ENCODE measurements around the gene WDR82.

Gene WDR82

GRCh38 chr3:52230461-52230860 lies 48.0 kb downstream of the WDR82 start:
- H3K36me3 ChIP-seq (ENCODE audit: control insufficient read depth, insufficient read depth, low read length): no peaks in the 10 kb centered on the region
- H3K27ac ChIP-seq (ENCODE audit: insufficient read depth, low read depth, low read length, poor library complexity, severe bottlenecking): no peak overlapping the region
- 93 to 94% methylated on average over 6 of the region's 6 CpGs for WGBS, 2 experiments
- H3K4me1 ChIP-seq (ENCODE audit: control insufficient read depth, insufficient read depth, low read length): no peaks in the 10 kb centered on the region
- no peak overlapping the region for H3K4me3 ChIP-seq (ENCODE audit: insufficient read depth, low read depth, low read length)
- no peaks in the 10 kb centered on the region for H3K9me3 ChIP-seq (ENCODE audit: control insufficient read depth, low read length)
- H3K27me3 ChIP-seq (ENCODE audit: control insufficient read depth, insufficient read depth, low read length, poor library complexity, severe bottlenecking): no peaks in the 10 kb centered on the region

- no peak overlapping the region for H3K27ac ChIP-seq (ENCODE audit: insufficient read depth, low read depth, low read length, poor library complexity, severe bottlenecking)
- no peaks in the 10 kb centered on the region for H3K4me1 ChIP-seq (ENCODE audit: control insufficient read depth, insufficient read depth, low read length)
- no peak overlapping the region for H3K4me3 ChIP-seq (ENCODE audit: insufficient read depth, low read depth, low read length)
- no peaks in the 10 kb centered on the region for H3K27me3 ChIP-seq (ENCODE audit: control insufficient read depth, insufficient read depth, low read length, poor library complexity, severe bottlenecking)
- 93 to 94% methylated on average over 13 of the region's 13 CpGs for WGBS, 2 experiments
- no peaks in the 10 kb centered on the region for H3K36me3 ChIP-seq (ENCODE audit: control insufficient read depth, insufficient read depth, low read length)
- no peaks in the 10 kb centered on the region for H3K9me3 ChIP-seq (ENCODE audit: control insufficient read depth, low read length)
Measured at GRCh38 chr3:52229656-52230055, 48.8 kb downstream of the WDR82 start.

GRCh38 chr3:52228751-52229291 lies 49.6 kb downstream of the WDR82 start:
- 95% methylated on average over 21 of the region's 21 CpGs for WGBS, 2 experiments
- no peaks in the 10 kb centered on the region for H3K4me1 ChIP-seq (ENCODE audit: control insufficient read depth, insufficient read depth, low read length)
- H3K27ac ChIP-seq (ENCODE audit: insufficient read depth, low read depth, low read length, poor library complexity, severe bottlenecking): no peak overlapping the region
- H3K4me3 ChIP-seq (ENCODE audit: insufficient read depth, low read depth, low read length): no peak overlapping the region
- no peaks in the 10 kb centered on the region for H3K9me3 ChIP-seq (ENCODE audit: control insufficient read depth, low read length)
- H3K36me3 ChIP-seq (ENCODE audit: control insufficient read depth, insufficient read depth, low read length): no peaks in the 10 kb centered on the region
- H3K27me3 ChIP-seq (ENCODE audit: control insufficient read depth, insufficient read depth, low read length, poor library complexity, severe bottlenecking): no peaks in the 10 kb centered on the region

GRCh38 chr3:52228266-52228665 lies 50.2 kb downstream of the WDR82 start:
- Histone ChIP-seq H3K27ac (ENCODE audit: insufficient read depth, low read depth, low read length, poor library complexity, severe bottlenecking) (no peak overlapping the region), H3K4me1 (ENCODE audit: control insufficient read depth, insufficient read depth, low read length) (no peaks in the 10 kb centered on the region), H3K4me3 (ENCODE audit: insufficient read depth, low read depth, low read length) (no peak overlapping the region), H3K36me3 (ENCODE audit: control insufficient read depth, insufficient read depth, low read length) (no peaks in the 10 kb centered on the region), H3K9me3 (ENCODE audit: control insufficient read depth, low read length) (no peaks in the 10 kb centered on the region), H3K27me3 (ENCODE audit: control insufficient read depth, insufficient read depth, low read length, poor library complexity, severe bottlenecking) (no peaks in the 10 kb centered on the region)
- 86 to 88% methylated on average over 10 of the region's 10 CpGs for WGBS, 2 experiments

GRCh38 chr3:52227766-52228165 lies 50.7 kb downstream of the WDR82 start:
- Histone ChIP-seq H3K27ac (ENCODE audit: insufficient read depth, low read depth, low read length, poor library complexity, severe bottlenecking) (no peak overlapping the region), H3K36me3 (ENCODE audit: control insufficient read depth, insufficient read depth, low read length) (no peaks in the 10 kb centered on the region), H3K4me1 (ENCODE audit: control insufficient read depth, insufficient read depth, low read length) (no peaks in the 10 kb centered on the region), H3K4me3 (ENCODE audit: insufficient read depth, low read depth, low read length) (no peak overlapping the region), H3K27me3 (ENCODE audit: control insufficient read depth, insufficient read depth, low read length, poor library complexity, severe bottlenecking) (no peaks in the 10 kb centered on the region), H3K9me3 (ENCODE audit: control insufficient read depth, low read length) (no peaks in the 10 kb centered on the region)
- 92% methylated on average over 6 to 7 of the region's 7 CpGs for WGBS, 2 experiments

- H3K4me3 ChIP-seq (ENCODE audit: insufficient read depth, low read depth, low read length): no peak overlapping the region
- no peaks in the 10 kb centered on the region for H3K9me3 ChIP-seq (ENCODE audit: control insufficient read depth, low read length)
- WGBS, 2 experiments: 72 to 78% methylated on average over 4 of the region's 4 CpGs
- H3K27ac ChIP-seq (ENCODE audit: insufficient read depth, low read depth, low read length, poor library complexity, severe bottlenecking): no peak overlapping the region
- H3K36me3 ChIP-seq (ENCODE audit: control insufficient read depth, insufficient read depth, low read length): no peaks in the 10 kb centered on the region
- no peaks in the 10 kb centered on the region for H3K27me3 ChIP-seq (ENCODE audit: control insufficient read depth, insufficient read depth, low read length, poor library complexity, severe bottlenecking)
- H3K4me1 ChIP-seq (ENCODE audit: control insufficient read depth, insufficient read depth, low read length): no peaks in the 10 kb centered on the region
Measured at GRCh38 chr3:52227117-52227516, 51.3 kb downstream of the WDR82 start.

GRCh38 chr3:52226229-52226817 lies 52.1 kb downstream of the WDR82 start:
- Histone ChIP-seq H3K9me3 (ENCODE audit: control insufficient read depth, low read length) (no peaks in the 10 kb centered on the region), H3K4me3 (ENCODE audit: insufficient read depth, low read depth, low read length) (no peak overlapping the region), H3K36me3 (ENCODE audit: control insufficient read depth, insufficient read depth, low read length) (no peaks in the 10 kb centered on the region), H3K27me3 (ENCODE audit: control insufficient read depth, insufficient read depth, low read length, poor library complexity, severe bottlenecking) (no peaks in the 10 kb centered on the region), H3K4me1 (ENCODE audit: control insufficient read depth, insufficient read depth, low read length) (no peaks in the 10 kb centered on the region), H3K27ac (ENCODE audit: insufficient read depth, low read depth, low read length, poor library complexity, severe bottlenecking) (no peak overlapping the region)
- WGBS, 2 experiments: 92 to 94% methylated on average over 5 of the region's 5 CpGs

- Histone ChIP-seq H3K27me3 (ENCODE audit: control insufficient read depth, insufficient read depth, low read length, poor library complexity, severe bottlenecking) (no peaks in the 10 kb centered on the region), H3K4me3 (ENCODE audit: insufficient read depth, low read depth, low read length) (no peak within 1 kb of the TSS), H3K27ac (ENCODE audit: insufficient read depth, low read depth, low read length, poor library complexity, severe bottlenecking) (no peak within 1 kb of the TSS), H3K36me3 (ENCODE audit: control insufficient read depth, insufficient read depth, low read length) (no peaks in the 10 kb centered on the region), H3K9me3 (ENCODE audit: control insufficient read depth, low read length) (no peaks in the 10 kb centered on the region), H3K4me1 (ENCODE audit: control insufficient read depth, insufficient read depth, low read length) (no peaks in the 10 kb centered on the region)
- 85 to 90% methylated on average over 9 of the region's 9 CpGs for WGBS, 2 experiments
Measured at GRCh38 chr3:52225452-52226228, 52.8 kb downstream of the WDR82 start, which contains the start of gene TLR9. TLR9 (minus strand) TSS chr3:52225645; CDS start chr3:52225529, 116 bp downstream.

GRCh38 chr3:52223449-52224408 lies 54.7 kb downstream of the WDR82 start:
- Histone ChIP-seq H3K27me3 (ENCODE audit: control insufficient read depth, insufficient read depth, low read length, poor library complexity, severe bottlenecking) (no peaks in the 10 kb centered on the region), H3K9me3 (ENCODE audit: control insufficient read depth, low read length) (no peaks in the 10 kb centered on the region), H3K4me1 (ENCODE audit: control insufficient read depth, insufficient read depth, low read length) (no peaks in the 10 kb centered on the region), H3K4me3 (ENCODE audit: insufficient read depth, low read depth, low read length) (no peak overlapping the region), H3K36me3 (ENCODE audit: control insufficient read depth, insufficient read depth, low read length) (no peaks in the 10 kb centered on the region), H3K27ac (ENCODE audit: insufficient read depth, low read depth, low read length, poor library complexity, severe bottlenecking) (no peak overlapping the region)
- WGBS, 2 experiments: 94 to 95% methylated on average over 32 of the region's 32 CpGs
